CD1c-positive myeloid dendritic cell (primary cell): ENCODE results near the gene ST6GALNAC5.
"Not testable (repeated sequence)": the region's sequence is repeated elsewhere in the genome, so short reads cannot be mapped to it uniquely, and the experiment has no call there.

ENCODE experiments used
- DNase-seq: peaks from one replicate; pipeline ENCODE4 v3.0.0-alpha.2; 2016; ENCODE audit errors: extremely low spot score

The ST6GALNAC5 gene

GRCh38 chr1:76866566-76866965 lies 714 bp upstream of the ST6GALNAC5 start:
- no peak for DNase-seq

GRCh38 chr1:76868154-76868882 lies 1.0 kb downstream of the ST6GALNAC5 start:
- no peak for DNase-seq

- DNase-seq = no peak
These were observed 1.6 kb downstream of the ST6GALNAC5 start for GRCh38 chr1:76868916-76869315.

GRCh38 chr1:76870037-76870436 lies 2.8 kb downstream of the ST6GALNAC5 start:
- DNase-seq = no peak

GRCh38 chr1:76871355-76871974 lies 4.2 kb downstream of the ST6GALNAC5 start:
- no peak for DNase-seq

- no peak for DNase-seq
These were observed 5.7 kb downstream of the ST6GALNAC5 start for GRCh38 chr1:76872944-76873343.

GRCh38 chr1:76876655-76877395 lies 9.5 kb downstream of the ST6GALNAC5 start:
- no peak for DNase-seq

GRCh38 chr1:76879014-76879413 lies 11.7 kb downstream of the ST6GALNAC5 start:
- not testable (repeated sequence) for DNase-seq

- no peak for DNase-seq
These were observed 14.5 kb downstream of the ST6GALNAC5 start for GRCh38 chr1:76881762-76882161.

- DNase-seq = no peak
These were observed 24.8 kb downstream of the ST6GALNAC5 start for GRCh38 chr1:76891931-76892622.

- DNase-seq = no peak
These were observed 25.4 kb downstream of the ST6GALNAC5 start for GRCh38 chr1:76892675-76893074.

- peak; percentile 49 for DNase-seq
These were observed 34.0 kb downstream of the ST6GALNAC5 start for GRCh38 chr1:76901158-76901767.

GRCh38 chr1:76905876-76906595 lies 38.8 kb downstream of the ST6GALNAC5 start:
- peak; percentile 20 for DNase-seq

- DNase-seq = no peak
These were observed 42.0 kb downstream of the ST6GALNAC5 start for GRCh38 chr1:76909311-76909710.

- no peak for DNase-seq
These were observed 51.8 kb downstream of the ST6GALNAC5 start for GRCh38 chr1:76919085-76919484.

- no peak for DNase-seq
These were observed 54.3 kb downstream of the ST6GALNAC5 start for GRCh38 chr1:76921590-76921989.

- DNase-seq = no peak
These were observed 58.5 kb downstream of the ST6GALNAC5 start for GRCh38 chr1:76925825-76926224.

GRCh38 chr1:76928522-76928921 lies 61.2 kb downstream of the ST6GALNAC5 start:
- DNase-seq = no peak

GRCh38 chr1:76929136-76929535 lies 61.9 kb downstream of the ST6GALNAC5 start:
- no peak for DNase-seq

GRCh38 chr1:76933847-76934815 lies 66.9 kb downstream of the ST6GALNAC5 start:
- no peak for DNase-seq
